Type B pancreatic cell (in vitro differentiated cells): ENCODE results near the gene PPIP5K1. TPM values are rescaled to one million over a fixed set of nuclear protein-coding genes. Genes with fewer than 3 reads are reported as not detected.
A peak's percentile ranks its signal among the peaks of the same experiment; 100 is the strongest.

Source experiments
- DNase-seq: peaks from one replicate; pipeline ENCODE4 v3.0.0; 2021; ENCODE audit warnings: mixed read lengths; ENCODE audit not compliant: unreplicated experiment; ENCODE audit errors: extremely low spot score
- H3K27ac Mint-ChIP-seq: 2 replicates; pipeline ENCODE4 v1.8.0; 2021; ENCODE audit warnings: mild to moderate bottlenecking, mixed read lengths
- H3K27me3 Mint-ChIP-seq: 2 replicates; pipeline ENCODE4 v1.8.0; 2021; ENCODE audit warnings: mixed read lengths
- H3K36me3 Mint-ChIP-seq: 2 replicates; pipeline ENCODE4 v1.8.0; 2021; ENCODE audit warnings: mixed read lengths
- H3K4me1 Mint-ChIP-seq: one replicate; pipeline ENCODE4 v1.8.0; 2021; ENCODE audit warnings: mixed read lengths; ENCODE audit not compliant: unreplicated experiment
- H3K4me3 Mint-ChIP-seq: 2 replicates; pipeline ENCODE4 v1.8.0; 2021; ENCODE audit warnings: mild to moderate bottlenecking, mixed read lengths
- H3K9me3 Mint-ChIP-seq: 2 replicates; pipeline ENCODE4 v1.8.0; 2021; ENCODE audit warnings: mixed read lengths
- CTCF ChIP-seq: fragments of 200-600 bp; sonication (generic); conservative IDR thresholded peaks from 2 replicates; pipeline ENCODE4 v1.5.0; 2021; ENCODE audit warnings: antibody characterized with exemption, mild to moderate bottlenecking
- total RNA-seq: library from RNA; stranded (reverse); gene quantifications from 2 replicates; pipeline ENCODE4 v1.2.1, GENCODE V29; 2021; ENCODE audit warnings: low replicate concordance

Gene PPIP5K1
- total RNA-seq, 1 donor from 2014 or later: 58.2 TPM

GRCh38 chr15:43517354-43518196 lies 72.4 kb downstream of the PPIP5K1 start, which contains the start of gene MAP1A:
MAP1A (plus strand) TSS chr15:43517608; CDS start chr15:43521474, 3,866 bp downstream.
- peak within 1 kb of the TSS; percentile 80 for H3K27ac Mint-ChIP-seq
- peak within 1 kb of the TSS; percentile 92 for H3K4me3 Mint-ChIP-seq
- DNase-seq: no peak
- no peaks in the 10 kb centered on the region for H3K27me3 Mint-ChIP-seq
- peaks cover 54% of the 10 kb centered on the region for H3K4me1 Mint-ChIP-seq
- H3K9me3 Mint-ChIP-seq: no peaks in the 10 kb centered on the region
- TF ChIP-seq CTCF: no peak
- H3K36me3 Mint-ChIP-seq: peaks cover 17% of the 10 kb centered on the region

- Mint-ChIP-seq H3K4me3 (peak overlapping the region; percentile 92), H3K9me3 (no peaks in the 10 kb centered on the region), H3K27me3 (peaks cover 5% of the 10 kb centered on the region), H3K27ac (peak overlapping the region; percentile 80), H3K4me1 (peaks cover 60% of the 10 kb centered on the region), H3K36me3 (peaks cover 10% of the 10 kb centered on the region)
- no peak for DNase-seq
- no peak for TF ChIP-seq CTCF
Measured at GRCh38 chr15:43516801-43517353, 73.1 kb downstream of the PPIP5K1 start.

GRCh38 chr15:43516185-43516584 lies 73.8 kb downstream of the PPIP5K1 start:
- peaks cover 6% of the 10 kb centered on the region for H3K27me3 Mint-ChIP-seq
- no peak for TF ChIP-seq CTCF
- H3K9me3 Mint-ChIP-seq: no peaks in the 10 kb centered on the region
- peaks cover 6% of the 10 kb centered on the region for H3K36me3 Mint-ChIP-seq
- H3K4me1 Mint-ChIP-seq: peaks cover 66% of the 10 kb centered on the region
- no peak for DNase-seq
- no peak overlapping the region for H3K27ac Mint-ChIP-seq
- peak overlapping the region; percentile 70 for H3K4me3 Mint-ChIP-seq

- H3K4me3 Mint-ChIP-seq: peak overlapping the region; percentile 70
- H3K27ac Mint-ChIP-seq: no peak overlapping the region
- DNase-seq: no peak
- H3K9me3 Mint-ChIP-seq: no peaks in the 10 kb centered on the region
- no peak for TF ChIP-seq CTCF
- peaks cover 68% of the 10 kb centered on the region for H3K4me1 Mint-ChIP-seq
- H3K27me3 Mint-ChIP-seq: peaks cover 6% of the 10 kb centered on the region
- H3K36me3 Mint-ChIP-seq: peaks cover 4% of the 10 kb centered on the region
Measured at GRCh38 chr15:43515741-43516140, 74.3 kb downstream of the PPIP5K1 start.

- Mint-ChIP-seq H3K36me3 (no peaks in the 10 kb centered on the region), H3K27ac (no peak overlapping the region), H3K27me3 (peaks cover 6% of the 10 kb centered on the region), H3K4me1 (peaks cover 68% of the 10 kb centered on the region), H3K4me3 (no peak overlapping the region), H3K9me3 (no peaks in the 10 kb centered on the region)
- TF ChIP-seq CTCF: peak; percentile 78
- no peak for DNase-seq
Measured at GRCh38 chr15:43514241-43515057, 75.6 kb downstream of the PPIP5K1 start.
